HG03159 (cell line): ENCODE results near the gene TMEM238.

Source experiments
- ATAC-seq: cut with Tn5 transposase; IDR thresholded peaks from one replicate; pipeline ENCODE4 v1.9.1; 2021; ENCODE audit warnings: mild to moderate bottlenecking, moderate library complexity; ENCODE audit not compliant: unreplicated experiment

The TMEM238 gene

DNA sequence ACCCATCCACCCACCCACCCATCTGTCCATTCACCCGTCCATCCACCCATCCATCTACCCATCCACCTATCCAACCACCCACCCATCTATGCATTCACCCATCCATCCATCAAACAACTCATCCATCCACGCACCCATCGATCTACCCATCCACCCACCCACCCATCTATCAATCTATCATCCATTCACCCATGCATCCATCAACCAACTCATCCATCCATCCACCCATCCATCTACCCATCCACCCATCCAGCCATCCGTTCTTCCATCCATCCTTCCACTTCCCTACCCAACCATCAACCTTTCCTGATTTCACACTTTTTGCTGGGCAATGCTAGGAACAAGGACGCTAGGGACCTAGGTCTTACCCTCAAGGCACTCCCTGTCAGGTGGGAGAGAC lies 2.1 kb downstream of the TMEM238 start:
- ATAC-seq = no peak

DNA sequence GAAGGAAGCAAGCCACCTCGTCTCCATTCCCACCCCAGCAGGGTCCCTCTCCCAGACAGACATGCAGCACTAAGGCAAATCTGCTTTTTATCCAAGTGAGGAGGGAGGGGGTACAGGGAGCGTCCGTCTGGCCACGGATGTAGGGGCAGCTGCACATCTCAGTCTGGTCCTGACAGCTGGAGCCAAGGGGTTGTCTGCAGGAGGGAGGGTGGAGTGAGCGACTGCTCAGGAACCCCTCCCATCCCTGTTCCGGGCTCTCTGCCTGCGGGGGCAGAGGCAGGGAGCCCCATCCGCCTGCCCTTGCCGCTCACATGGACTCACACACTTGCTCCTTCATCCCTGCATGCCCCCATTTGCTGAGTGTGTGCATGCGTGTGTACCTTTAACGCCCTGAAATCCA lies 4.9 kb downstream of the TMEM238 start:
- ATAC-seq = no peak

GRCh38 chr19:55377356-55378131 lies 6.5 kb downstream of the TMEM238 start:
- no peak for ATAC-seq

DNA sequence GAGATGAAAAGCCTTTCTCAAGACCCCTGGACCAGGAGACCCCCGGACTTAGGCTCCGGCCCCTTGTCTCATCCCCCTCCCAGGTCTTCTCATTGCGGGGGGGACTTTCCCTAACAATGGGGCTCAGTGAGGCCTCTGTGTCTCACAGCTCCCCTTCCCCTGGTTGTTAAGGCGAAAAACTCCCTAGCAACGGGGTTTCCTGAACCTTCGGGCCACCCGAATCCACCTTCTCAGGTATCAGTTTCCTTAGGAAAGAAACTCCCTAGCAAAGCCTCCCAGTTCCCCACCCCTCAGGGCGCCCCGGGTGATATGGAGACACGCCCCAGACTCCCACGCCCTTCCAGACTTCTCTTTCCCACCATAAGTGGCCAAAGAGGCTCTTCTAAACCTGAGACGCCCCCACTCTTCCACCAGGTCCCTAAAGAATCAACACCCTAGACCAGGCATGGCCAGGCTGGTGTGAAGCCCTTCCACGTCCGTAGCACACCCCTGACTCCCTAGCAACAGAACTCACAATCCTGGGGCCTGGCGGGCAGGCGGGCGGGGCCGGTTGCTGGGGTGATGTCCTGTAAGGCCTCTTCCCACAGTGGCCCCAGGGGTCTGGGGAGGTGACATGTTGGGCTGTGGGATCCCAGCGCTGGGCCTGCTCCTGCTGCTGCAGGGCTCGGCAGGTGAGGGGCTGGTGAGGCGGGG lies 7.7 kb downstream of the TMEM238 start, which contains the start of gene TMEM190:
TSS of gene TMEM190 (plus strand) at position 586 of the 693 bp plus-strand sequence. CDS start at position 614, 28 bp downstream.
- no peak for ATAC-seq

- no peak for ATAC-seq
Measured at GRCh38 chr19:55373993-55374757, 9.9 kb downstream of the TMEM238 start.

GRCh38 chr19:55373306-55373992 lies 10.6 kb downstream of the TMEM238 start:
- no peak for ATAC-seq

DNA sequence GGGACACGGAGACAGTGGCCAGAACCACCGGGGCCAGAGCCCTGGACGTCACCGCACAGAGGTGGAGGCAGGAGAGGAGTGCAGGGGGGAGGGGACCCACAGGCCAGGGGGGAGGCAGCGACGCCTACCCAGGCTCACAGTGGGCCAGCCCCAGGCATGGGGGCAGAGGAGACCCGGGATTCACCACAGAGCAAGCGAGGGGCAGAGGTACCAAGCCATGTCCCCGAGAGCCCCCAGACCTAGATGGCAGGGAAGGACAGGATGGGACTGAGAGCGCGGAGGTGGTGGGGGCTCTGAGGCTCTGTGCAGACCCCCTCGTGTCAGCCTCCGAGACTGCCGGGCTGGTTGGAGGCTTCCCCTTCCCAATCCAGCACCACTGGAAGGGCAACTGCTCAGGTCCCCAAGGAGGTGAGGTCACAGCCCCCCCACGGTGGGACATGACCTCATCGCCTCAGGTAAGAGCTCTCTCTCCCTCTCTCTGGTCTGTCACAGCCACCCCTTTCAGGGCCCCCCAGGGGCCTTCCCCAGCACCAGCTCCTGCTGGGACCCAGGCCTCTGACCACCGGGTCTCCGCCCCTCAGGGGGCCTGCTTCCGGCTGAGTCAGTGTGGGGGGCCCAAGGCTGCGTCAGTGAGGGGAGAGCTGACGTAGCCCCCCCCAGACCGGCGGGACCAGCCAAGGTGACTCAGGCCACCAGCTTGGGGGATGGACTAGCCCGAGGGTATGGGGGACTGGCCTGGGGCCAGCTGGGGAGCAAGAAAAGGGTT lies 11.6 kb downstream of the TMEM238 start:
- ATAC-seq = no peak

DNA sequence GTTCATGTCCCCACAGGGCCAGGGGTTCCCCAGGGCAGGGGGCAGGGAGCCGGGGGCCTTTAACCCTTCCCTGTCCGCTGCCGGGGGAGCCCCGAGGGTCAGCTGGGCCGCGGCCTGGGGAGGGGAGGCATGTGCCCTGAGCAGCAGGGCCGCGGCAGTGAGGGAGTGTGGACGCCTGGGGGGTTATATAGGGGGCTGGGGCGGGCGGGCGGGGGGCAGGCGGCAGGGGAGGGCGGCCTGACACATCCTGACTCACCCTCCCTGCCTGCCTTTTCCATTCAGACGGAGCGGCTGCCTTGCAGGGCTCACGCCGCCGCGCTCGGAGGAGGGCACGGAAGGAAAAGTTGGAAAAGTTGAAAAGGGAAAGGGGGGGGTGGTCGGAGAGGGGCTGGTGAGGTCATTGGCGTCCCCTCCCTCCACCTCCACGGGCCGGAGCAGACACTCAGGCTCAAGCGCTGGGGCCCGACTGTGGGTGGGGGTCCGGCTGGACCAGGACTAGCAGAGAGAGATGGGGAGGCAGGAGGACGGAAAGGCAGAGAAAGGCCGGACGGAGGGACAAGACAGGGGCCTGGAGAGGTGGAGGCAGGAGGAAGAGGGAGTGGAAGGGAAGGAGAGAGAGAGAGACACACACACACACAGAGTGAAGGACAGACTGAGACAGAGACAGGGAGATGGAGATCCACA lies 13.6 kb downstream of the TMEM238 start, which contains the start of gene IL11:
TSS of gene IL11 (minus strand) at position 159 of the 684 bp plus-strand sequence. CDS start at position 6, 153 bp downstream.
- no peak for ATAC-seq

DNA sequence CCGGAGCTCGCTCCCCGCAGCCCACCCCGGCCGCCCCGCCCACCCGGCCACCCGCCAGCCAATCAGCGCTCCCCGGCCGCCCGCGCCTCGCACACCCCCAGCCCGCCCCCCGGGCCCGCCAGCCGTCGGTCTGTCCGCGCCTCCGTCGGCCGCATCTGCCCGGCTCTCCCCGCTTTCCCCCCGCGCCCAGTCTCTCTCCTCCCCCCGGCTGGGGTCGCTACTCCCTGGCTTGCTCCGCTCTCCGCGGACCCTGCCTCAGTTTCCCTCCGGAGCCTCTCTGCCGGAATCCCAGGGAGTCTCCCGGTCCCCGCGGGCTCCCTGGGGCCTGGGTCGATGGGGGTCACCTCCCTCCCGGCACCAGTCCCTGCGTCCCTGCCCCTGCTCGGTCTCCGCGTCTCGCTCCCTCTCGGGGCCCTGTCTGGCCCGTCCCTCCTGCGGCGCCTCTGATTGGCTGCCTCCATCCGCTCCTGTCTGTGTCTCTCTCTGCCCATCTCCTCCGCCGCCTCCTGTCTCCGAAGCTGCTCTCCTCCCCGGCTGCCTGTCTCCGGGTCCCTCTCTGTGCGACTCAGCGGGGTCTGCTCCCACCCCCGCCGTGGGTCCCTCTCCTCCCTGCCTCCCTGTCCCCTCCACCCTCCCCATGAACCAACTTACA lies 14.3 kb downstream of the TMEM238 start:
- ATAC-seq = no peak

GRCh38 chr19:55368701-55369563 lies 15.2 kb downstream of the TMEM238 start:
- no peak for ATAC-seq

DNA sequence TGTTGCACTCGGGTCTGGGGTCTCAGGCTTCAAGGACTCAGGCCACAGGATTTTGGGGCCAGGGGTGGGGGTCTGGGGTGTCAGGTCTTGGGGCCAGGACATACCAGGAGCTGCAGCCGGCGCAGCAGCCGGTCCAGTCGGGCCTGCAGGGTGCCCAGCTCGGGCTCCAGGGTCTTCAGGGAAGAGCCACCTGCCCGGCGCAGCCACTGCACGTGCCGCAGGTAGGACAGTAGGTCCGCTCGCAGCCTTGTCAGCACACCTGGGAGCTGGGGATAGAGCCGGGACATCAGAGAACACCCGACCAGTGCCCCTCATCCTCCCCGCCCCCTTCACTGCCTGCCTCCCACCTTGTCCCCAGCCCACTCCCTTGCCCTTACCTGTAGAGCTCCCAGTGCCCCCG lies 16.0 kb downstream of the TMEM238 start:
- ATAC-seq = no peak

- ATAC-seq = no peak
Measured at GRCh38 chr19:55366790-55367189, 17.3 kb downstream of the TMEM238 start.

DNA sequence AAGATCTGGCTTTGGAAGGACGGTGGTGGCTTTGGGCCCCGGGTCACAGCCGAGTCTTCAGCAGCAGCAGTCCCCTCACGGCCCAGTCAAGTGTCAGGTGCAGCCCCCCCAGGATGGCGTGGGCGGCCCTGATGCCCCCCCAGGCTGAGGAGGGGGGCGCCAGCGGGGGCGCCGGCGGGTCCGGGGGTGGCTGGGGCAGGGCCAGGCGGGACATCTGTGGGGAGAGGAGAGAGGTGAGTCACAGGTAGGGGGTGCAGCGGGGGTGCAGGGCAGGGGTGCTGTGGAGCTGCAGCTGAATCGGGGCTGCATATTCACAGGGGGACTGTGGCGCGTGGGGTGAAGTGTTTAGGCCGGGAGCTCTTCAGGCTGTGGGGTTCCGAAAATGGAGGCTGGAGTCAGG lies 18.1 kb downstream of the TMEM238 start:
- ATAC-seq = no peak

DNA sequence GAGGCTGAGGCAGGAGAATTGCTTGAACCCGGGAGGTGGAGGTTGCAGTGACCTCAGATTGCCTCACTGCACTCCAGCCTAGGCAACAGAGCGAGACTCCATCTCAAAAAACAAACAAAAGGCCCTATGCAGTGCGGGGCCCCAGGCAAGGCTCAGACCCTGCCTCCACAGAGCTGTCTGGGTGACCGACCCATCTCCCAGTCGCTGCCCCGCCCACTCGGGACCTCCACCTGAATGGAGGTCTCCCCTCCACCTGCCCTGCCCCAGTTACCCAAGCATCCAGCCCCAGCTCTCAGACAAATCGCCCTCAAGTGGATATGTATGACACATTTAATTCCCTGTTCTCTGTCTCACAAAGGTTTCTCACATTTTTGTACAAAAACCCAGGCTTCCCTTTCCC lies 18.8 kb downstream of the TMEM238 start:
- ATAC-seq = no peak

DNA sequence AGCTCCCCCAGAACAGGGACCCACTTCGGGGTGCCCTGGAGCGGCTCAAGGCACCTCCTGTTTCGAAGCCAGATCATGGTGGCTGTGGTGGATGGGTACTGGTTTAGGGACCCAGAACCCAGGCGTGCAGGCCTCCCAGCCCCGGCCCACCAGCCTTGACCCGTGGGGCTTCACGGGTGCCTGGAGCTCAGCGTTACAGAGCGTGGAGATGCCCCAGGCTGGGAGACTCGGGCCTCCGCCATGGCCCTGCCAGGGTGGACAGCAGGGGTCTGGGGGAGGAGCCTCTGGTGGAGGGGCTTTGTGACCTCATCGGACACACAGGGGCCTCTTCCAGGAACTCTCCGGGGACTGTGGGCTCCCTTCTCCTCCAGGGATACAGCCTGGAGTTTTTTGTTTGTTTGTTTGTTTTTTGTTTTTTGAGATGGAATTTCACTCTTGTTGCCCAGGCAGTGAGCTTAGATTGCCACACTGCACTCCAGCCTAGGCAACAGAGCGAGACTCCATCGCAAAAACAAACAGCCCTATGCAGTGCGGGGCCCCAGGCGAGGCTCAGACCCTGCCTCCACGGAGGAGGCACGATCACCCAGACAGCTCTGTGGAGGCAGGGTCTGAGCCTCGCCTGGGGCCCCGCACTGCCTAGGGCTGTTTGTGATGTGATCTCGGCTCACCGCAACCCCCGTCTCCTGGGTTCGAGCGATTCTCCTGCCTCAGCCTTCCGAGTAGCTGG lies 20.9 kb downstream of the TMEM238 start, which contains the start of gene GARIN5B:
TSS of gene GARIN5B (minus strand) at position 271 of the 727 bp plus-strand sequence. CDS start at position 77, 194 bp downstream.
- ATAC-seq = no peak

- ATAC-seq = no peak
Measured at GRCh38 chr19:55362174-55362989, 21.7 kb downstream of the TMEM238 start.
